Loucy (cell line): ENCODE results near the gene GMEB2.

Experiments used
- H2AFZ ChIP-seq: fragments of 200-600 bp; sonication (generic); 2 replicates; pipeline ENCODE4 v1.6.0; 2016; ENCODE audit warnings: antibody characterized with exemption, mild to moderate bottlenecking, low read length, moderate library complexity
- H3F3A ChIP-seq: fragments of 200-600 bp; 2 replicates; pipeline ENCODE4 v1.6.0; 2016; ENCODE audit warnings: antibody characterized with exemption, low read depth, mild to moderate bottlenecking
- H3K27me3 ChIP-seq: fragments of 200-600 bp; sonication (generic); 2 replicates; pipeline ENCODE4 v1.6.1; 2014; ENCODE audit warnings: low read length, mild to moderate bottlenecking; ENCODE audit not compliant: insufficient read depth, poor library complexity, severe bottlenecking
- H3K36me3 ChIP-seq: fragments of 200-600 bp; sonication (generic); 2 replicates; pipeline ENCODE4 v1.6.1; 2016; ENCODE audit warnings: low read length; ENCODE audit not compliant: insufficient read depth
- H3K4me1 ChIP-seq: fragments of 200-600 bp; sonication (generic); 2 replicates; pipeline ENCODE4 v1.5.1; 2014; ENCODE audit warnings: low read length, mild to moderate bottlenecking; ENCODE audit not compliant: insufficient read depth, poor library complexity, severe bottlenecking
- H3K4me2 ChIP-seq: fragments of 200-600 bp; sonication (generic); 2 replicates; pipeline ENCODE4 v1.6.0; 2014; ENCODE audit warnings: antibody characterized with exemption, low read length, low read depth, mild to moderate bottlenecking; ENCODE audit not compliant: poor library complexity, severe bottlenecking
- H3K4me3 ChIP-seq: fragments of 200-600 bp; sonication (generic); 2 replicates; pipeline ENCODE4 v1.5.1; 2014; ENCODE audit warnings: low read length, mild to moderate bottlenecking, mixed read lengths; ENCODE audit not compliant: poor library complexity, severe bottlenecking
- H3K79me2 ChIP-seq: fragments of 200-600 bp; sonication (generic); 2 replicates; pipeline ENCODE4 v1.6.1; 2014; ENCODE audit warnings: low read length; ENCODE audit not compliant: insufficient read depth
- H3K9ac ChIP-seq: fragments of 200-600 bp; sonication (generic); 2 replicates; pipeline ENCODE4 v1.6.0; 2014; ENCODE audit warnings: mild to moderate bottlenecking, low read depth, low read length, moderate library complexity; ENCODE audit not compliant: poor library complexity, severe bottlenecking
- H3K9me2 ChIP-seq: fragments of 200-600 bp; sonication (generic); replicated peaks from 2 replicates; pipeline ENCODE4 v1.6.1; 2016; ENCODE audit warnings: low read depth, low read length, mixed read lengths
- H3K9me3 ChIP-seq: fragments of 200-600 bp; sonication (generic); 2 replicates; pipeline ENCODE4 v1.6.1; 2014; ENCODE audit warnings: mild to moderate bottlenecking, antibody characterized with exemption, low read length, low read depth; ENCODE audit not compliant: insufficient read depth
- H4K20me1 ChIP-seq: fragments of 200-600 bp; sonication (generic); 2 replicates; pipeline ENCODE4 v1.6.0; 2014; ENCODE audit warnings: antibody characterized with exemption, low read length, mild to moderate bottlenecking; ENCODE audit not compliant: insufficient read depth, poor library complexity, severe bottlenecking
- CTCF ChIP-seq: fragments of 200-600 bp; sonication (generic); conservative IDR thresholded peaks from 2 replicates; pipeline ENCODE4 v1.5.1; 2014; ENCODE audit warnings: mild to moderate bottlenecking, antibody characterized with exemption, low read length
- EZH2phosphoT487 ChIP-seq: fragments of 200-600 bp; IDR thresholded peaks from 2 replicates; pipeline ENCODE4 v1.6.1; 2018; ENCODE audit warnings: antibody characterized with exemption, mild to moderate bottlenecking, moderate library complexity, borderline replicate concordance

The GMEB2 gene

DNA sequence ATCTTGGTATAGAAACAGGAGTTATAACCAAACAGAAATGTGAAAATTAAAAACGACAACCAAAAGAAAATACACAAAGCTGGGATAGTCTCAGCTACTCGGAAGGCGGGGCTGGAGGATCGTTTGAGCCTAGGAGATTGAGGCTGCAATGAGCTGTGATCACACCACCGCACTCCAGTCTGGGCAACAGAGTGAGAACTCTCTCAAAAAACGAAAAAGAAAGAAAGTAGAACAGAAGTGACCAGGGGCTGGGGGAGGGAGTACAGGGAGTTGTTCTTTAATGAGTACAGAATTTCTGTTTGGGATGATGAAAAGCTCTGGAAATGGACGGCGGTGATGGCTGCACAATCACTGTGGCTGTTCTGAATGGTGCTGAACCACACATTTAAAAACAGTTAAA lies 5.9 kb downstream of the GMEB2 start:
- H2AFZ ChIP-seq = no peak overlapping the region
- H3K27me3 ChIP-seq = no peaks in the 10 kb centered on the region
- peak overlapping the region; percentile 43 for H3K9ac ChIP-seq
- no peaks in the 10 kb centered on the region for H3K9me2 ChIP-seq
- peaks cover 3% of the 10 kb centered on the region for H4K20me1 ChIP-seq
- peaks cover 70% of the 10 kb centered on the region for H3K79me2 ChIP-seq
- H3K4me3 ChIP-seq = no peak overlapping the region
- H3K4me1 ChIP-seq = peaks cover 34% of the 10 kb centered on the region
- no peaks in the 10 kb centered on the region for H3K9me3 ChIP-seq
- no peak overlapping the region for H3K4me2 ChIP-seq
- TF ChIP-seq EZH2phosphoT487 (no peak), CTCF (no peak)
- peaks cover 28% of the 10 kb centered on the region; the same call in 1 of the 2 replicates for H3K36me3 ChIP-seq
- H3F3A ChIP-seq = peaks cover 4% of the 10 kb centered on the region; the same call in 1 of the 2 replicates

GRCh38 chr20:63619505-63619904 lies 7.4 kb downstream of the GMEB2 start:
- no peaks in the 10 kb centered on the region for H3K9me2 ChIP-seq
- no peak overlapping the region for H2AFZ ChIP-seq
- H3K9ac ChIP-seq = no peak overlapping the region
- H3K4me2 ChIP-seq = no peak overlapping the region
- H3K4me3 ChIP-seq = no peak overlapping the region
- H4K20me1 ChIP-seq = peaks cover 3% of the 10 kb centered on the region
- H3K4me1 ChIP-seq = peaks cover 22% of the 10 kb centered on the region
- H3K36me3 ChIP-seq = peaks cover 37% of the 10 kb centered on the region; the same call in 1 of the 2 replicates
- H3F3A ChIP-seq = no peaks in the 10 kb centered on the region
- H3K79me2 ChIP-seq = peaks cover 55% of the 10 kb centered on the region
- no peaks in the 10 kb centered on the region for H3K27me3 ChIP-seq
- H3K9me3 ChIP-seq = no peaks in the 10 kb centered on the region; the same call in 1 of the 2 replicates
- no peak for TF ChIP-seq CTCF
- TF ChIP-seq EZH2phosphoT487 = no peak

DNA sequence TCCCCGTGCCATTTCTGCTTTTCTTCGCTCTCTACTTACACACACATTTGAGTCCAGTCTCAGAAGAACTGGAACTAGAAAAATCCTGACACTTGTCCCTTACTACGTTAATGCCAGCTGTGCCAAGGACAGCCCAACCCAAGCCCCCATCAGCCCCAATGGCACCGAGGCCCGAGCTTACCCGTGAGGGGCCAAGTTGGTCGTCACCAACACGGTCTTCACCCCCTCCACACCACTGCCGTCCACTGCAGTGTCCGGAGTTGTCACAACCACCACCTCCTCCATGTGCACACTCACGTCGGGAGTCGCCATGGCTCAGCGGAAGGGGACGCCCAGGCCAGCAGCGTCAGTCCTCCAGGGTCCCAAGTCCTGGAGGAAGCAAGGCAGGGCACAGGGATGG lies 7.8 kb downstream of the GMEB2 start:
- H3K9ac ChIP-seq = no peak overlapping the region

More for the DNA sequence above, 7.8 kb downstream of the GMEB2 start:
- Histone ChIP-seq H3K9me3 (no peaks in the 10 kb centered on the region; the same call in 1 of the 2 replicates), H4K20me1 (peaks cover 3% of the 10 kb centered on the region), H2AFZ (no peak overlapping the region), H3K27me3 (no peaks in the 10 kb centered on the region), H3K4me3 (no peak overlapping the region), H3K79me2 (peaks cover 54% of the 10 kb centered on the region), H3K4me1 (peaks cover 21% of the 10 kb centered on the region), H3K9me2 (no peaks in the 10 kb centered on the region), H3F3A (no peaks in the 10 kb centered on the region), H3K36me3 (peaks cover 37% of the 10 kb centered on the region; the same call in 1 of the 2 replicates), H3K4me2 (no peak overlapping the region)
- TF ChIP-seq EZH2phosphoT487 (no peak), CTCF (no peak)
